DMS79 treated with DMSO at 0.1 percent for 48 hours (cell line): ENCODE data around the gene IKZF2.

ENCODE experiments used
- DNase-seq: peaks from one replicate; lab custom pipeline; 2025; lab: John Stamatoyannopoulos, UW

Gene IKZF2

GRCh38 chr2:213152888-213153287 lies 1.5 kb upstream of the IKZF2 start:
- no peak for DNase-seq

GRCh38 chr2:213152065-213152794 lies 818 bp upstream of the IKZF2 start:
- DNase-seq, result peak; percentile 18

- peak; percentile 2 for DNase-seq
Measured at GRCh38 chr2:213150315-213151097, 906 bp downstream of the IKZF2 start.

- no peak for DNase-seq
Measured at GRCh38 chr2:213149949-213150314, 1.5 kb downstream of the IKZF2 start.

- DNase-seq, result no peak
Measured at GRCh38 chr2:213149294-213149875, 2.0 kb downstream of the IKZF2 start.

GRCh38 chr2:213148572-213149261 lies 2.7 kb downstream of the IKZF2 start:
- DNase-seq, result no peak

GRCh38 chr2:213147538-213147937 lies 3.9 kb downstream of the IKZF2 start:
- DNase-seq, result no peak

- no peak for DNase-seq
Measured at GRCh38 chr2:213145715-213146242, 5.6 kb downstream of the IKZF2 start.

- DNase-seq, result no peak
Measured at GRCh38 chr2:213137064-213137463, 14.3 kb downstream of the IKZF2 start.

GRCh38 chr2:213129311-213129710 lies 22.1 kb downstream of the IKZF2 start:
- DNase-seq, result no peak

- no peak for DNase-seq
Measured at GRCh38 chr2:213125646-213126347, 25.6 kb downstream of the IKZF2 start.

- DNase-seq, result no peak
Measured at GRCh38 chr2:213122725-213123124, 28.7 kb downstream of the IKZF2 start.

- DNase-seq, result no peak
Measured at GRCh38 chr2:213121690-213122089, 29.7 kb downstream of the IKZF2 start.

- DNase-seq, result no peak
Measured at GRCh38 chr2:213119061-213119809, 32.2 kb downstream of the IKZF2 start.

- no peak for DNase-seq
Measured at GRCh38 chr2:213108308-213108707, 43.1 kb downstream of the IKZF2 start.

- DNase-seq, result no peak
Measured at GRCh38 chr2:213107728-213108127, 43.7 kb downstream of the IKZF2 start.

GRCh38 chr2:213105212-213105611 lies 46.2 kb downstream of the IKZF2 start:
- DNase-seq, result no peak

- no peak for DNase-seq
Measured at GRCh38 chr2:213104903-213105202, 46.6 kb downstream of the IKZF2 start.

- DNase-seq, result no peak
Measured at GRCh38 chr2:213104092-213104902, 47.1 kb downstream of the IKZF2 start.
